ENCODE results near the gene CYYR1. TPM values are rescaled to one million over a fixed set of nuclear protein-coding genes. Genes with fewer than 3 reads are reported as not detected.
A peak's percentile ranks its signal among the peaks of the same experiment; 100 is the strongest.

The CYYR1 gene
- 40.7 TPM for total RNA-seq (ENCODE audit: unreplicated experiment)
- long read RNA-seq, transcript CYYR1-201 (4 exons, 3,101 nt): major isoform, 15 of 51 reads
- long read RNA-seq, partial matches to known transcripts: 11 of 51 reads
- long read RNA-seq, other reads (novel, unspliced or antisense): 23 of 51 reads

DNA sequence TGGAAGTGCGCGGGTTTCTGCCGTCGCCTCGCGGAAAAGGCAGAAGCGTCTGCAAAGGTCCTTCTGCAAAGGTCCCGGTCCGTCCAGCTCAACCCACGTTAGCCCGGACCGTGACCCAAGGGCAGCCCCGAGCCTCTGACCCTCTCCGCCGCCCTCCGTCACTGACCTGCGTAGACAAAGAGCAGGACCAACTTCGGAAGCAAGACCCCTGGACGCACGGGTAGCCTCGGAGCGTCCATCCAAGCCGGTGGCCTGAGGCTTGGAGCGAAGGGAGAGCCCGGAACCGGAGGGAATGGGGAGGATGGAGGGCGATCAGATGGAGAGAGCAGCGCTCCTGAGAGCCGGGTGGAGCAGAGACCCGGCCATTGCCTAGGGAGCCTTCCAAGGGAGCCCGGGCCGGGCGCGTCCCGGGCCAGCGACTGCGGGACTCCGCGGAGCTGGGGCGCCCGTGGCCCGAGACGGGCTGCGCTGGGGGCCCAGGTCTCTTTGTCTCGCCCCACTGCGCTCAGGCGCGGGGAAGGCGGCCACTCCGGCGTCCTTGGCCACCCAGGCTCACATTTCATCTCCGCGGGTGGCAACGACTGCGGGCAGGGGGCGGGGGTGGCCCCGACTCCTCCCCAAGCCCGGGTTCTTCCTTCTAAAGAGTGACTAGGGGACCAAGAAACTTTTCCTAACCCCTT lies at the start of gene CYYR1:
Gene CYYR1, minus strand, starts transcription at position 585 of the 680 bp plus-strand sequence. Its CDS starts 346 bp downstream, at position 239.
- peaks cover 22% of the 10 kb centered on the region for H3K36me3 Mint-ChIP-seq (ENCODE audit: unreplicated experiment)
- peak within 1 kb of the TSS; percentile 95 for H3K27ac Mint-ChIP-seq (ENCODE audit: unreplicated experiment)
- TF ChIP-seq, protein P1, sequence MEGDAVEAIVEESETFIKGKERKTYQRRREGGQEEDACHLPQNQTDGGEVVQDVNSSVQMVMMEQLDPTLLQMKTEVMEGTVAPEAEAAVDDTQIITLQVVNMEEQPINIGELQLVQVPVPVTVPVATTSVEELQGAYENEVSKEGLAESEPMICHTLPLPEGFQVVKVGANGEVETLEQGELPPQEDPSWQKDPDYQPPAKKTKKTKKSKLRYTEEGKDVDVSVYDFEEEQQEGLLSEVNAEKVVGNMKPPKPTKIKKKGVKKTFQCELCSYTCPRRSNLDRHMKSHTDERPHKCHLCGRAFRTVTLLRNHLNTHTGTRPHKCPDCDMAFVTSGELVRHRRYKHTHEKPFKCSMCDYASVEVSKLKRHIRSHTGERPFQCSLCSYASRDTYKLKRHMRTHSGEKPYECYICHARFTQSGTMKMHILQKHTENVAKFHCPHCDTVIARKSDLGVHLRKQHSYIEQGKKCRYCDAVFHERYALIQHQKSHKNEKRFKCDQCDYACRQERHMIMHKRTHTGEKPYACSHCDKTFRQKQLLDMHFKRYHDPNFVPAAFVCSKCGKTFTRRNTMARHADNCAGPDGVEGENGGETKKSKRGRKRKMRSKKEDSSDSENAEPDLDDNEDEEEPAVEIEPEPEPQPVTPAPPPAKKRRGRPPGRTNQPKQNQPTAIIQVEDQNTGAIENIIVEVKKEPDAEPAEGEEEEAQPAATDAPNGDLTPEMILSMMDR (IDR thresholded peaks at IDR 0.05; ENCODE audit: partially characterized antibody, unreplicated experiment): peak; percentile 16
- peaks cover 21% of the 10 kb centered on the region for H3K4me1 Mint-ChIP-seq (ENCODE audit: low read depth, unreplicated experiment)
- H3K4me3 Mint-ChIP-seq (ENCODE audit: unreplicated experiment): peak within 1 kb of the TSS; percentile 100
- peaks cover 20% of the 10 kb centered on the region for H3K9me3 Mint-ChIP-seq (ENCODE audit: unreplicated experiment)
- H3K27me3 Mint-ChIP-seq (ENCODE audit: unreplicated experiment): peaks cover 15% of the 10 kb centered on the region
- peak; percentile 70 for DNase-seq

DNA sequence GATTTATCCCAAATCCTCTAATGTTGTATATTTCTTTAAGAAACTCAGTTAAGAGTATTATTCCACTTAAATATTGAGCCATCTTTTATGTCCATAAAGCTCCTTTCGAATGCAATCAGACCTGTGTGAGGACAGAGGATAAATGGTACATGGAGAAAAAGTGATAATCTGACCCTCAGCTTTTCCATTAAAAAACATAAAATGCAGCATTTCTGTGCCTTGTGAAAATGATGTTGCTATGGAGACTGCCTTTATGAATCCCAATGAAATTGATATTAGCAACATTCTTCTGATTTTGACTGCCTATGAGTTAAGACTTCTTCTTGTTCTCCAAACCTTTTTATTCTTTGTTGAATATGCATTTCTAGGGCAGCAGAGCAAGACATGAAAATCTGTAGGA lies 44.1 kb upstream of the CYYR1 start:
- TF ChIP-seq, protein P1 (IDR thresholded peaks at IDR 0.05; ENCODE audit: partially characterized antibody, unreplicated experiment): no peak
- H3K27ac Mint-ChIP-seq (ENCODE audit: unreplicated experiment): no peak overlapping the region
- no peaks in the 10 kb centered on the region for H3K27me3 Mint-ChIP-seq (ENCODE audit: unreplicated experiment)
- no peaks in the 10 kb centered on the region for H3K36me3 Mint-ChIP-seq (ENCODE audit: unreplicated experiment)
- no peak for DNase-seq
- no peaks in the 10 kb centered on the region for H3K9me3 Mint-ChIP-seq (ENCODE audit: unreplicated experiment)
- H3K4me1 Mint-ChIP-seq (ENCODE audit: low read depth, unreplicated experiment): no peaks in the 10 kb centered on the region
- no peak overlapping the region for H3K4me3 Mint-ChIP-seq (ENCODE audit: unreplicated experiment)

DNA sequence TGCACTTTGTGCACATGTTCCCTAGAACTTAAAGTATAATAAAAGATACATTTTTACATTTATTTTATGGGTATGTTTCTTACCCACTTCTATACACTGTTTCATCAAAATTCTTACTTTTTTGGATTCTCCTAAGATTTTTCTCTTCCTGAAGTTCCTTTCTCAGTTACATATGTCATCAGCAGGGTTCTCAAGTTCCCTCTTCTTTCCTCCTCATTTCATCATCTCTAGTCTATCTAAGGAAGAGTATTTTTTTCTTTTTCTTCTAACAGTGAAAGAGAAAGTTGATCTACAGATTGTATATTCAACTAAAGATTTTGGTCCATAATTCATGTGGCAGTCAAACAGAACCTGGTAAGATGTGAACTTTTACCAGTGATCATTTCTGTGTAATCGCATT lies 41.2 kb upstream of the CYYR1 start:
- Mint-ChIP-seq H3K27me3 (ENCODE audit: unreplicated experiment) (peaks cover 2% of the 10 kb centered on the region), H3K4me3 (ENCODE audit: unreplicated experiment) (no peak overlapping the region), H3K4me1 (ENCODE audit: low read depth, unreplicated experiment) (no peaks in the 10 kb centered on the region), H3K27ac (ENCODE audit: unreplicated experiment) (no peak overlapping the region), H3K36me3 (ENCODE audit: unreplicated experiment) (peaks cover 14% of the 10 kb centered on the region), H3K9me3 (ENCODE audit: unreplicated experiment) (peaks cover 2% of the 10 kb centered on the region)
- no peak for DNase-seq
- TF ChIP-seq, protein P1 (IDR thresholded peaks at IDR 0.05; ENCODE audit: partially characterized antibody, unreplicated experiment): no peak

DNA sequence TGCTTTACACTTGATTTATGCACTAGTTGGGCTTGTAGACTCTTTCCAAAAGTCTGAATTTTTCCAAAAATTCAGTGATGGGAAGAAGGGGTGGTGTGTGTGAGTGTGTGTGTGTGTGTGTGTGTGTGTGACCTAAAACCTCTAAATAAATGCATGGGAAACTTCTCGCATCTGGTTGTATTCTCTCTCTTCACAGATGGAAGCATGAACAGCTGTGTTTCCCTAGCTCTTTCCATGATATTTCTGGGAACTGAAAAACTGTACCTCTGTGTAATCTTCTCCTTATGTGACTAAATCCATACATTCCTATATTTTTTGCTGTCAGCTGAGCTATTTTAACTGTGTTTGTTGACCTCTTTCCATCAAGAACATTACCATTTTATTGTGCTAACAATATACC lies 26.2 kb upstream of the CYYR1 start:
- H3K27ac Mint-ChIP-seq (ENCODE audit: unreplicated experiment): peak overlapping the region; percentile 90
- H3K4me3 Mint-ChIP-seq (ENCODE audit: unreplicated experiment): peak overlapping the region; percentile 39
- H3K27me3 Mint-ChIP-seq (ENCODE audit: unreplicated experiment): peaks cover 7% of the 10 kb centered on the region
- peaks cover 48% of the 10 kb centered on the region for H3K4me1 Mint-ChIP-seq (ENCODE audit: low read depth, unreplicated experiment)
- peaks cover 13% of the 10 kb centered on the region for H3K9me3 Mint-ChIP-seq (ENCODE audit: unreplicated experiment)
- H3K36me3 Mint-ChIP-seq (ENCODE audit: unreplicated experiment): no peaks in the 10 kb centered on the region
- DNase-seq: no peak
- TF ChIP-seq, protein P1 (IDR thresholded peaks at IDR 0.05; ENCODE audit: partially characterized antibody, unreplicated experiment): no peak

DNA sequence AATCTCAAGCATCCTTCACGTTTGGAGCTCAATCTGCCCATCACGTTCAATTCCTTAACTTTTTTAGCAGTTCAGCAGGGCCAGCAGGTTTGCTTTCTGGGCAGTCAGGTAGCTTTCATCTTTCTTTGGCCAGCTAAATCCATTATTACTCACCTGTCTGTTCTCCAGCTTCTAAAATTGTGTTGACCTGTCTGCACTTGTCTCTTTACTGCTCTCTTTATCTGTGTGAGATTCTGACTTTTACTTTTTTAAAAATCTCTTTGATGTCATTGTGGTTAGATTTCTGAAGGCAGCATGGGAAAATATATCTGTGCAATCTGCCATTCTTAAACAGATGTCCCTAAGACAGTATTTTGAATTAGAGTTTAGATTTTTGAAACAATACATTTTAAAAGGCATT lies 24.9 kb upstream of the CYYR1 start:
- H3K27me3 Mint-ChIP-seq (ENCODE audit: unreplicated experiment): peaks cover 7% of the 10 kb centered on the region
- TF ChIP-seq, protein P1 (IDR thresholded peaks at IDR 0.05; ENCODE audit: partially characterized antibody, unreplicated experiment): no peak
- H3K4me3 Mint-ChIP-seq (ENCODE audit: unreplicated experiment): peak overlapping the region; percentile 25
- no peaks in the 10 kb centered on the region for H3K36me3 Mint-ChIP-seq (ENCODE audit: unreplicated experiment)
- H3K27ac Mint-ChIP-seq (ENCODE audit: unreplicated experiment): peak overlapping the region; percentile 87
- peaks cover 13% of the 10 kb centered on the region for H3K9me3 Mint-ChIP-seq (ENCODE audit: unreplicated experiment)
- peaks cover 54% of the 10 kb centered on the region for H3K4me1 Mint-ChIP-seq (ENCODE audit: low read depth, unreplicated experiment)
- no peak for DNase-seq
